KG1 (cell line): ENCODE measurements around the gene ZNF722.
"Not testable (repeated sequence)": the region's sequence is repeated elsewhere in the genome, so short reads cannot be mapped to it uniquely, and the experiment has no call there.

ENCODE experiments used
- DNase-seq: peaks from one replicate; lab custom pipeline; 2025; lab: John Stamatoyannopoulos, UW

ZNF722 gene

GRCh38 chr7:63998549-63998948 lies at the start of gene ZNF722:
Gene ZNF722 (plus strand): TSS chr7:63998849. CDS start chr7:63998962, 113 bp downstream.
- DNase-seq = no peak

- DNase-seq = no peak
These were observed 45.5 kb upstream of the ZNF722 start for GRCh38 chr7:63953181-63953580.

- DNase-seq = no peak
These were observed 30.0 kb upstream of the ZNF722 start for GRCh38 chr7:63968629-63969028.

DNA sequence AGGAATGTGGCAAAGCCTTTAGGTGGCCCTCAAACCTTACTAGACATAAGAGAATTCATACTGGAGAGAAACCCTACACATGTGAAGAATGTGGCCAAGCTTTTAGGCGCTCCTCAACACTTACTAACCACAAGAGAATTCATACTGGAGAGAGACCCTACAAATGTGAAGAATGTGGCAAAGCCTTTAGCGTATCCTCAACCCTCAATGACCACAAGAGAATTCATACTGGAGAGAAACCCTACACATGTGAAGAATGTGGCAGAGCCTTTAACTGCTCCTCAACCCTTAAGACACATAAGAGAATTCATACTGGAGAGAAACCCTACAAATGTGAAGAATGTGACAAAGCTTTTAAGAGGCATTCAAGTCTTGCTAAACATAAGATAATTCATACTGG lies 16.8 kb downstream of the ZNF722 start:
- DNase-seq = not testable (repeated sequence)

GRCh38 chr7:64035388-64035787 lies 36.7 kb downstream of the ZNF722 start:
- DNase-seq = no peak

- no peak for DNase-seq
These were observed 38.4 kb downstream of the ZNF722 start for GRCh38 chr7:64037095-64037494.

- DNase-seq = peak; percentile 43
These were observed 46.8 kb downstream of the ZNF722 start, which contains the start of gene ZNF727 for GRCh38 chr7:64045301-64046040. Gene ZNF727 (plus strand): TSS chr7:64045434. CDS start chr7:64045622, 188 bp downstream.

DNA sequence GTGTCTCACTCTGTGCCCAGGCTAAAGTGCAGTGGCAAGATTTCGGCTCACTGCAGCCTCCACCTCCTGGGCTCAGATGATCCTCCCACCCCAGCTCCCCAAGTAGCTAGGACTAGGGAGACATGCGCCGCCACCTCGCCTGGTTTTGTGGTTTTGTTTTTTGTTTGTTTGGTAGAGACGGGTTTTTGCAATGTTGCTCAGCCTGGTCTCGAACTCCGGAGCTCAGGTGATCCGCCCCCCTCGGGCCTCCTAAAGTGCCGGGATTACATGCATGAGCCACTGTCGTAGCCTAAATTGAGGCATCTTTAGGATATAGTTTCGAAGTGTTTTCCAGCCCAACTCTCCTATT lies 47.4 kb downstream of the ZNF722 start:
- no peak for DNase-seq
